ENCODE results near the gene PRAF2.

Gene PRAF2

GRCh38 chrX:49041744-49042580 lies 31.8 kb downstream of the PRAF2 start:
- no peak for ATAC-seq

- ATAC-seq = no peak
Measured at GRCh38 chrX:49040376-49040955, 33.3 kb downstream of the PRAF2 start.

GRCh38 chrX:49039598-49040375 lies 34.0 kb downstream of the PRAF2 start:
- no peak for ATAC-seq

- ATAC-seq = no peak
Measured at GRCh38 chrX:49037883-49038475, 35.8 kb downstream of the PRAF2 start.

- ATAC-seq = no peak
Measured at GRCh38 chrX:49030283-49030682, 43.5 kb downstream of the PRAF2 start.

- no peak for ATAC-seq
Measured at GRCh38 chrX:49029876-49030275, 43.9 kb downstream of the PRAF2 start.

Measured in activated CD4-positive, CD25-positive, alpha-beta regulatory T cell treated with anti-CD3 and anti-CD28 coated beads, Interleukin-2, amount 50 U/mL, for 24 hours (primary cell).